Thymus (tissue), 14 donors: ENCODE measurements around the gene FBRSL1. TPM values are rescaled to one million over a fixed set of nuclear protein-coding genes. Genes with fewer than 3 reads are reported as not detected.
"Not testable (repeated sequence)": the region's sequence is repeated elsewhere in the genome, so short reads cannot be mapped to it uniquely, and the experiment has no call there.

Source experiments
- DNase-seq, 9 donors: peaks; one replicate each; pipeline ENCODE4 v3.0.0-alpha.2; 2013; ENCODE audit warnings: low spot score in 9 of 9, low read depth in 6 of 9, missing footprints in 1 of 9
- H3K27ac ChIP-seq, 2 donors: one replicate each; pipeline ENCODE4 v1.5.1; 2013; ENCODE audit warnings: control low read depth in 1 of 2, low read depth in 1 of 2, low read length in 1 of 2, mild to moderate bottlenecking in 1 of 2, moderate library complexity in 1 of 2
- H3K27me3 ChIP-seq, 2 donors: one replicate each; pipeline ENCODE4 v1.5.1; 2013; ENCODE audit warnings: low read length in 1 of 2; ENCODE audit not compliant: control insufficient read depth in 2 of 2, insufficient read depth in 1 of 2
- H3K36me3 ChIP-seq, 2 donors: one replicate each; pipeline ENCODE4 v1.5.1; 2013; ENCODE audit warnings: low read length in 1 of 2, mild to moderate bottlenecking in 1 of 2, moderate library complexity in 1 of 2; ENCODE audit not compliant: control insufficient read depth in 2 of 2, insufficient read depth in 2 of 2
- H3K4me1 ChIP-seq, 2 donors: one replicate each; pipeline ENCODE4 v1.5.1; 2013; ENCODE audit warnings: low read length in 2 of 2; ENCODE audit not compliant: control insufficient read depth in 2 of 2, insufficient read depth in 2 of 2
- H3K4me3 ChIP-seq, 2 donors: one replicate each; pipeline ENCODE4 v1.5.1; 2013; ENCODE audit warnings: low read length in 2 of 2, control low read depth in 1 of 2, mild to moderate bottlenecking in 1 of 2
- H3K9me3 ChIP-seq, 2 donors: one replicate each; pipeline ENCODE4 v1.5.1; 2013; ENCODE audit warnings: low read length in 1 of 2, mild to moderate bottlenecking in 1 of 2; ENCODE audit not compliant: control insufficient read depth in 2 of 2, insufficient read depth in 1 of 2
- WGBS: extraction: QIAGEN DNeasy Blood & Tissue Kit; methylation state at CpG from one replicate; pipeline ENCODE4 v1.1.7; 2013; 5-methylcytosine and 5-hydroxymethylcytosine counted together
- long read RNA-seq, 10 donors: transcript quantifications; one replicate each; lab custom pipeline, GENCODE V29; 2026
- polyA plus RNA-seq: library from polyadenylated mRNA; stranded (reverse); fragments of 200-250 nt; gene quantifications from one replicate; pipeline ENCODE4 v1.2.3, GENCODE V29; 2013
- total RNA-seq: library from RNA; stranded (reverse); fragments of 120-200 nt; gene quantifications from one replicate; pipeline ENCODE4 v1.2.4, GENCODE V29; 2013
- donor health status: healthy.

The FBRSL1 gene
- total RNA-seq (5.9 TPM), polyA plus RNA-seq (28.7 TPM)
- long read RNA-seq, donor 1 = 0 reads
- long read RNA-seq, donor 2 = 0 reads
- long read RNA-seq, donor 3 = 0 reads
- long read RNA-seq, donor 4 = 0 reads
- long read RNA-seq, donor 5, partial matches to known transcripts = 13 of 17 reads
- long read RNA-seq, donor 5, other reads (novel, unspliced or antisense) = 0 of 17 reads
- long read RNA-seq, donor 6 = 0 reads
- long read RNA-seq, donor 7, partial matches to known transcripts = 5 of 6 reads
- long read RNA-seq, donor 7, other reads (novel, unspliced or antisense) = 0 of 6 reads
- long read RNA-seq, donor 8, partial matches to known transcripts = 0 of 5 reads
- long read RNA-seq, donor 8, other reads (novel, unspliced or antisense) = 5 of 5 reads
- long read RNA-seq, donor 9 = 0 reads
- long read RNA-seq, donor 10 = 0 reads

DNA sequence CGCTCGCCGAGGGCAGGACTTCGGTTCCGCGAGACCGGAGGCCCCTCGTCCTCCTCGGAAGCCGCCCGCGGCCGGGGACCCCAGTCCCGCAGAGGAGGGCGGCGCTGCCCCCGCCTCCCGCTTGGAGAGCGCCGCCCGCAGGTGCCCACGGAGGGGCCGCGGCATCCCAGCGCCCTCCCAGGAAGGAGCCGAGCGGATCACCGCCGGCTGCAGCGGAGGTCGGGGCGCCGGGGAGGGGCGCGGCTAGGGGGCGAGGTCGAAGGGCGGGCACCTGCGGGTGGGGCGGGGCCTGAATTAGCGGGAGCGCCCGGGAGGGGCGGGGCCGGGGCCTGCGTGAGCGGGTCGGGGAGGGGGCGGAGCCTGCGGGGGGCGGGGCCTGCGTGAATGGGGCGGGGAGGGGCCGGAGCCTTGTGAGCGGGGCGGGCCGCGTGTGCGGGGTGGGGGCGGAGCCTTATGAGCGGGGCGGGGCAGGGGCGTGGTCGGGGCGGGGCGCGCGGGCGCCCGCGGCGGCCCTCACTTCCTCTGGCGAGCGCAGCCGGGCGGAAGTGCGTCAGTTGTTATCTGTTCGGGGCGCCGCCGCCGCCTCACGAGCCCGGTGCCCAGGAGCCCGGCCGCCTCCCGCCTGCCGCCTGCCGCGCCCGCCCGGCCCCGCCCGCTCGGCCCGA lies at the start of gene FBRSL1:
Gene FBRSL1, plus strand, starts transcription at position 550 of the 665 bp plus-strand sequence.
- peaks cover 14 to 58% of the 10 kb centered on the region in 2 donors for H3K4me1 ChIP-seq
- H3K9me3 ChIP-seq = no peaks in the 10 kb centered on the region
- peaks cover 0 to 5% of the 10 kb centered on the region in 2 donors for H3K27me3 ChIP-seq
- peak within 1 kb of the TSS; percentile 62 to 81 for H3K4me3 ChIP-seq
- peaks cover under 1 to 6% of the 10 kb centered on the region in 2 donors for H3K36me3 ChIP-seq
- WGBS = under 1% methylated on average over 93 of the region's 96 CpGs
- peak within 1 kb of the TSS; percentile 86 to 94 for H3K27ac ChIP-seq
- DNase-seq = peak; percentile 45 to 94 (median 85)

DNA sequence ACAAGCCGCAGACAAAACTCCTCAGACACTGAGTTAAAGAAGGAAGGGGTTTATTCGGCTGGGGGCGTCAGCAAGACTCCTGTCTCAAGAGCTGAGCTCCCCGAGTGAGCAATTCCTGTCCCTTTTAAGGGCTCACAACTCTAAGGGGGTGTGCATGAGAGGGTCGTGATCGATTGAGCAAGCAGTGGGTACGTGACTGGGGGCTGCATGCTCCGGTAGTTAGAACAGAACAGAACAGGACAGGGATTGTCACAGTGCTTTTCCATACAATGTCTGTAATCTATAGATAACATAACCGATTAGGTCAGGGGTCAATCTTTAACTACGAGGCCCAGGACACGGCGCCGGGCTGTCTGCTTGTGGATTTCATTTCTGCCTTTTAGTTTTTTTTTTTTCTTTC lies 49.5 kb upstream of the FBRSL1 start:
- Histone ChIP-seq H3K9me3 (peaks cover 0 to 39% of the 10 kb centered on the region in 2 donors), H3K4me1 (peaks cover 17 to 60% of the 10 kb centered on the region in 2 donors)
- 97% methylated on average over 13 of the region's 13 CpGs for WGBS
- not testable (repeated sequence) for H3K27ac ChIP-seq, H3K27me3 ChIP-seq, H3K4me3 ChIP-seq, DNase-seq, H3K36me3 ChIP-seq

DNA sequence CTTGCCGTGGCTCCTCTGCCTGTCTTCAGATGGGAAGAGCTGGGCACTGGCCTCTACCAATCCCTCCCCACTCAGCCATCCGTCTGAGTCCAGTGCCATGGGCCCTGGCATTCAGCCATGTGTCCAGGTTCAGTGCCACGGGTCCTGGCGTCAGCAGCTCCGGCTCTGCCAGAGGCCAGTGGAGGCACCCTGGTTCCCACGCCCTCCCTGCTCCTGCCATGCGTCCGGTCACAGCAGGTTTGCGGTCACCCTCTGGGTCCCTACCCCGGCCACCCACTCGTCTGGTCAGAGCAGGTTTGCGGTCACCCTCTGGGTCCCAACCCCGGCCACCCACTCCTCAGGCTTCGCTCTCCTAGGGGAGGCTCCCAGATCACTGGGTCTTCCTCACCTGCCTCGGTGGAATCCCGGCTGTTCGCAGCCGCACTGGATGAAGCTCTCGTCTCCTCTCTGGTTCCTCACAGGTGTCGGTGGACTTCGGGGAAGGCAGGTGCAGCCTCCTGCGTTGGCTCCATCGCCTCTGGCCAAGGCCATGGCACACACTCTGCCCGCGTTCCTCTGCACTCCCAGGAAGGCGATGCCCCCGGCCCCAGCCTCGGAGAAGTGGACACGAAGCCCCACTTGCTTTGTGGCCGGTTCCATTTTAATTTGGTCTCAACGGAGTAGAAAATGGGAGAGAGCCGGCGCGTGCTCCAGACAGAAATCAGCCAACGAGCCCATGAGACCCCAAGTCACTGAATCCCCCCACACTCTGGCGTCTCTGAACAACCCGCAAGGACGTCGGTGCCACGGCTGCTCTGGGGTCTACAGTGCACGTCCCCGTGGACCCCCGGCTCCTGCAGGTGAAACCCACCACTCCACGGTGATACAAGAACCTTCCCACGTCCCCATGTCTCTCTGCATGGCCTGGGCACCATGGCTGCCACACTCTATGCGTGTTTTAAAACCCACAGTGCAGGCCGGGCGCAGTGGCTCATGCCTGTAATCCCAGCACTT lies 47.8 kb upstream of the FBRSL1 start:
- no peak overlapping the region for H3K27ac ChIP-seq
- peaks cover 20 to 73% of the 10 kb centered on the region in 2 donors for H3K4me1 ChIP-seq
- H3K27me3 ChIP-seq = no peaks in the 10 kb centered on the region
- H3K4me3 ChIP-seq = no peak overlapping the region
- DNase-seq = no peak
- H3K9me3 ChIP-seq = peaks cover 0 to 24% of the 10 kb centered on the region in 2 donors
- no peaks in the 10 kb centered on the region for H3K36me3 ChIP-seq
- 97% methylated on average over 48 of the region's 48 CpGs for WGBS

DNA sequence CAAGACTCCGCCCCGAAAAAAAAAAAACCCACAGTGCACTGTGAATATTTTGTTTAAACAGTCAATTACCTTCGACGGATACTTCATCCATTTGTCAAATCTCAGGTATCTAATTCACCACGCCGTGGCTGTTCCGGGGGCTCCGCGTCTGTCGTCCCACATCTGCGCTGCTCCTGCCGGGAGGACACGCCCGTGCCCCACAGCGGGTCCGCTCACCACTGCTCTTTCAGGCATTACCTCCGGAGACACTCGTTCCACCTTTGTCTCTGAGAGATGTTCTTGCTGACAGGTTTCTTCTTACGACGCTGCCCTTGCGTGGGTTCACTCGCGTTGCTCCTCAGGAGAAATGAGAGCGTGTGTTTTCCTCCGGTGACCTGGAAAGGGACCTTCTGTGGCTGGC lies 46.9 kb upstream of the FBRSL1 start:
- no peak for DNase-seq
- Histone ChIP-seq H3K27ac (no peak overlapping the region), H3K4me3 (no peak overlapping the region), H3K36me3 (no peaks in the 10 kb centered on the region), H3K9me3 (peaks cover 0 to 22% of the 10 kb centered on the region in 2 donors), H3K4me1 (peaks cover 25 to 73% of the 10 kb centered on the region in 2 donors), H3K27me3 (no peaks in the 10 kb centered on the region)
- WGBS = 93% methylated on average over 25 of the region's 25 CpGs

DNA sequence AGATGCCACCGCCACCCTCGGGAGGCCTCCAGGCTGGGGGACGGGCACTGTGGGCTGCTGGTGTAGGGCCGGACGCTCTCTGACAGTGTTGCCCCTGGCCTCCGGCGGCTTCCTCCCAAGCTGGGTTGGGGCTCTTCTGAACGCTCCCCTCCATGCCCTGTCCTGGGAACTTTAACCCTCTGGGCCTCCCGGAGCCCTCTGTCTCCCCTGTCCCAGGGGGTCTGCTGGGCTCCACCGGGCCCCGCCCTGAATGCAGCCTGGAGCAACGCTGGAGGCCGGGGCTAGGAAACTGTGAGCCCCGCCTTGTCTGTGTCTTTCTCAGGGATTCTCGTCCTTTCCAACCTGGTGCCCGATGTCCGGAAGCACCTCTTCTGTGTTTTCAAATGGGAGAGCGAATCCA lies 45.7 kb upstream of the FBRSL1 start:
- peaks cover 0 to 11% of the 10 kb centered on the region in 2 donors for H3K9me3 ChIP-seq
- DNase-seq = no peak
- H3K4me1 ChIP-seq = peaks cover 23 to 70% of the 10 kb centered on the region in 2 donors
- 88% methylated on average over 18 of the region's 18 CpGs for WGBS
- H3K27ac ChIP-seq = peak overlapping the region; percentile 96 to 99
- no peaks in the 10 kb centered on the region for H3K27me3 ChIP-seq
- peak overlapping the region; percentile 40 to 55 for H3K4me3 ChIP-seq
- H3K36me3 ChIP-seq = no peaks in the 10 kb centered on the region

DNA sequence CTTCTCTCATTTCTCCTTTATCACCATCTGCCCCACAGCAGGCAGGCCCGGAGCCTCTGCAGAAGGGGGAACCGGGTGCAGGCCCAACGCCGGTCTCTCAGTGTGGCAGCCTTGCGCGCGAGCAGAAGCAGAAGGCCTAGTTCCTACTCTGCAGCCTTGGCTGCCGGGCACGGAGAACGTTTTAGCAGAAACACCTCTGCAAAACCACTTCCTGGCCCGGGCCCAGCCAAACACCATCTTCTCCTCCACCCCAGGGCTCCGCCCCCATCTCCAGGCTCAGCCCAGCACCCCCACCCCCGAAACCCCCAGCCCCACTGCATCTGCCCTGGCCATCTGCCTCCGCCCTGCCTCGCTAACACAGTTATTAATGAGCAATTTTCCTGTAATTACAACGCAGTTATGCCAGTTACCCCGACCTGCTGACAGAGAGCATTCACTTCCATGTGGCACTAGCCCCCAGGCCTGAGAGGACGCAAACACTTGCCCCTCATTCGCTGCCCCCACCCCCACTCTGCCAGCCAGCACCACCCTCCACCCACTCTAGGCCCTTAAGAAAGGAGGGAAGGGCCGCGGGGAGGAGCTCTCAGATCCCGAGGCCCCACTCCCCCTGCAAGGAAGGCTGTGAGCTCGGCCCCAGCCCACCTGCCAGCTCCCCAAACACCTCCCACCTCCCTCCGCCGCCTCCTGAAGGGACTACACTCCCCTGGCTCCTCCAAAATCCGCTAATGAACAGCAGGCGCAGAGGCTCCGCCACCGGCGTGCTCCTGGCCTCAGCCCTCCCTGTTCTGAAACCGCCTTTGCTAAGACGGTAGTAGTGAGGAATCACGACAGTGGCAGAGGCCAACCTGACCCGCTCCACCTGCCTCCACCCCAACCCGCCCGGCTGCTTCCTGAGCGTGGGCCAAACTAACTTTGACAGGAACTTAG lies 44.7 kb upstream of the FBRSL1 start:
- Histone ChIP-seq H3K27me3 (no peaks in the 10 kb centered on the region), H3K4me1 (peaks cover 21 to 68% of the 10 kb centered on the region in 2 donors), H3K4me3 (peak overlapping the region; percentile 40 to 55), H3K36me3 (no peaks in the 10 kb centered on the region), H3K27ac (peak overlapping the region; percentile 96 to 99), H3K9me3 (peaks cover 0 to 11% of the 10 kb centered on the region in 2 donors)
- DNase-seq = peak in 7 of 9 donors; percentile 63 to 94 (median 81)
- WGBS = 21% methylated on average over 37 of the region's 37 CpGs

DNA sequence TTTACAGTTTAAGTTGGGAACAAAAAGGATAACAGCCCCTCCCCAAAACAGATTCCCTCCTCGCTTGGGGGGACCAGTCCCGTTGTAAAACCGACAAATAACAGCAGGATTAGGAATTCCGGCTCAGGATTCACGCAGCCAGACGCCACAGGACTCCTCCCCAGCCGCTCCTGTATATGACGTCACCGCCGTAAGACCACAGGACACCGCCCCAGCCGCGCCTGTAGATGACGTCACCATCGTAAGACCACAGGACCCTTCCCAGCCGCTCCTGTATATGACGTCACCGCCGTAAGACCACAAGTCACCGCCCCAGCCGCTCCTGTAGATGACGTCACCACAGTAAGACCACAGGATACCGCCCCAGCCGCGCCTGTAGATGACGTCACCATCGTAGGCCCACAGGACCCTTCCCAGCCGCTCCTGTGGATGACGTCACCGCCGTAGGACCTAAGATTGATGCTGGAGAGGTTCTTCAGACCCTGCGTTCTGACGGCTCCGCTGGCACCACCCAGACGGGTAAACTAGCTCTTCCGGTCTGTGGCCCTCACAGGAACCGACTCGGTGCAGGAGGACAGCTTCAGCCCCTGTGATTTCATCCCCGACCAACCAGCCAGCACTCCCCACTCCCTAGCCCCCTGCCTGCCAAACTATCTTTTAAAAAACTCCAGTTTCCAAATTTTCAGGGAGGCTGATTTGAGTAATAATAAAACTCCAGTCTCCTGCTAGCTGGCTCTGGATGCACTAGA lies 43.9 kb upstream of the FBRSL1 start:
- H3K36me3 ChIP-seq = no peaks in the 10 kb centered on the region
- peaks cover 0 to 1% of the 10 kb centered on the region in 2 donors for H3K27me3 ChIP-seq
- DNase-seq = peak in 1 of 9 donors; percentile 52
- WGBS = 67% methylated on average over 39 of the region's 39 CpGs
- peak overlapping the region; percentile 96 to 99 for H3K27ac ChIP-seq
- peaks cover 0 to 11% of the 10 kb centered on the region in 2 donors for H3K9me3 ChIP-seq
- peaks cover 21 to 75% of the 10 kb centered on the region in 2 donors for H3K4me1 ChIP-seq
- H3K4me3 ChIP-seq = peak overlapping the region; percentile 40 to 55
